PC-9 (cell line): ENCODE data around the gene C2orf49.

Experiments used
- EZH2 ChIP-seq: fragments of 200-600 bp; sonication (generic); IDR thresholded peaks from 2 replicates; pipeline ENCODE4 v1.8.0; 2017; ENCODE audit warnings: antibody characterized with exemption, low read depth
- TF ChIP-seq, protein P1 (sequence below): fragments of 200-600 bp; sonication (generic); conservative IDR thresholded peaks from 2 replicates; pipeline ENCODE4 v1.6.1; 2017; ENCODE audit warnings: mixed run types, antibody characterized with exemption, mild to moderate bottlenecking, moderate library complexity

- TF ChIP-seq, protein P1, sequence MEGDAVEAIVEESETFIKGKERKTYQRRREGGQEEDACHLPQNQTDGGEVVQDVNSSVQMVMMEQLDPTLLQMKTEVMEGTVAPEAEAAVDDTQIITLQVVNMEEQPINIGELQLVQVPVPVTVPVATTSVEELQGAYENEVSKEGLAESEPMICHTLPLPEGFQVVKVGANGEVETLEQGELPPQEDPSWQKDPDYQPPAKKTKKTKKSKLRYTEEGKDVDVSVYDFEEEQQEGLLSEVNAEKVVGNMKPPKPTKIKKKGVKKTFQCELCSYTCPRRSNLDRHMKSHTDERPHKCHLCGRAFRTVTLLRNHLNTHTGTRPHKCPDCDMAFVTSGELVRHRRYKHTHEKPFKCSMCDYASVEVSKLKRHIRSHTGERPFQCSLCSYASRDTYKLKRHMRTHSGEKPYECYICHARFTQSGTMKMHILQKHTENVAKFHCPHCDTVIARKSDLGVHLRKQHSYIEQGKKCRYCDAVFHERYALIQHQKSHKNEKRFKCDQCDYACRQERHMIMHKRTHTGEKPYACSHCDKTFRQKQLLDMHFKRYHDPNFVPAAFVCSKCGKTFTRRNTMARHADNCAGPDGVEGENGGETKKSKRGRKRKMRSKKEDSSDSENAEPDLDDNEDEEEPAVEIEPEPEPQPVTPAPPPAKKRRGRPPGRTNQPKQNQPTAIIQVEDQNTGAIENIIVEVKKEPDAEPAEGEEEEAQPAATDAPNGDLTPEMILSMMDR, result no peak
- TF ChIP-seq EZH2, result no peak
Observed at GRCh38 chr2:105336786-105337121, 586 bp upstream of the C2orf49 start.
